HG03039 (cell line): Measurements from ENCODE around the gene LLGL1.

ENCODE experiments used
- ATAC-seq: cut with Tn5 transposase; IDR thresholded peaks from one replicate; pipeline ENCODE4 v1.9.1; 2021; ENCODE audit warnings: mild to moderate bottlenecking, moderate library complexity; ENCODE audit not compliant: unreplicated experiment

LLGL1 gene

GRCh38 chr17:18228176-18228682, 2.8 kb downstream of the LLGL1 start:
- ATAC-seq, result no peak

- ATAC-seq, result no peak
Measured at GRCh38 chr17:18229254-18229653, 3.8 kb downstream of the LLGL1 start.

- ATAC-seq, result no peak
Measured at GRCh38 chr17:18229771-18230170, 4.3 kb downstream of the LLGL1 start.

GRCh38 chr17:18230288-18231141, 5.1 kb downstream of the LLGL1 start:
- ATAC-seq, result no peak

- ATAC-seq, result no peak
Measured at GRCh38 chr17:18231164-18231563, 5.7 kb downstream of the LLGL1 start.

DNA sequence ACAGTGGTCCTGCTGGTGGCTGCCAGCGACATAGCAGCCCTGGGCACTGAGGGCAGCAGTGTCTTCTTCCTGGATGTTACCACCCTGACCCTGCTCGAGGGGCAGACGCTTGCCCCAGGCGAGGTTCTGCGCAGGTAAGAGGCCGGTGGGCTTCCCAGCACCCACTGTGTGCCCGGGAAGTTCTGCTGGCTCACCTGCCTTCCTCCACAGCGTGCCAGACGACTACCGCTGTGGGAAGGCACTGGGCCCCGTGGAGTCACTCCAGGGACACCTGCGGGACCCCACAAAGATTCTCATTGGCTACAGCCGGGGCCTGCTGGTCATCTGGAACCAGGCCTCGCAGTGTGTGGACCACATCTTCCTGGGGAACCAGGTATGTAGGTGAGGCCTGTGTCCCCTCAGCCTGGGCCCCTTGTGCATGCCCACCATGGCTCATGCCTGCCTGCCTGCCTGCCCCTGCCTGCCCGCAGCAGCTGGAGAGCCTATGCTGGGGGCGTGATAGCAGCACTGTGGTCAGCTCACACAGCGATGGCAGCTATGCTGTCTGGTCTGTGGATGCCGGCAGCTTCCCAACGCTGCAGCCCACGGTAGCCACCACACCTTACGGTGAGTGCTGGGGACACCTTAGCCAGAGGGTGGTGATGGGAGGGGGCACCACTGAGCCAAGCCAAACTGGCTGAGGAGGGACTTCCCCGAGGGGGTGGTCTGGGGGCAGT, 8.5 kb downstream of the LLGL1 start:
- ATAC-seq, result no peak

- no peak for ATAC-seq
Measured at GRCh38 chr17:18234853-18235380, 9.5 kb downstream of the LLGL1 start.

DNA sequence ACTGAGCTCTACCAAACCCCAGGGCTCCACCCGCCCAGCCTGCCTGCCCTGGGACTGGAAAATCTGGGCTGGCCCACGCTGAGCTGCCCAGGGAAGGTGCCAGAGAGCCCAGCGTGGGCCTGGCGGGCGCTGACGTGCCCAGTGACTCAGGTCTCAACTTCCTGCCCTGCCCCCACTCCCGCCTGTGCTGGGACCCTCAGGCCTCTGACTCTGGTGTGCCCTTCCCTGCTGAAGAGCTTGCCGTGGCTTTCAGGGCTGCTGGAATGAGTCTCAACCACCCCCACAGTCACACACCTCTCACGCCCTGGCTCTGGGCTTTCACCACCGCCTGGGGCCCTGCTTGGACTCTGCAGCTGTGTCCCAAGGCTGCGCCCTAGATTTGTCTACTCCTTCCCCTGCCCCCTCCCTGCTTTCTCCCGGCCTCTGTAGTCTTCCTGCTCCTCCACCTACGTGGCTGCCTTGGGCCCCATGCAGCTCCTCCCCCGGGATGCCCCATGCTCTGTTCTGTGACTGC, 10.4 kb downstream of the LLGL1 start:
- ATAC-seq, result no peak

GRCh38 chr17:18236494-18236893, 11.1 kb downstream of the LLGL1 start:
- ATAC-seq, result no peak

- ATAC-seq, result no peak
Measured at GRCh38 chr17:18237461-18237860, 12.0 kb downstream of the LLGL1 start.

DNA sequence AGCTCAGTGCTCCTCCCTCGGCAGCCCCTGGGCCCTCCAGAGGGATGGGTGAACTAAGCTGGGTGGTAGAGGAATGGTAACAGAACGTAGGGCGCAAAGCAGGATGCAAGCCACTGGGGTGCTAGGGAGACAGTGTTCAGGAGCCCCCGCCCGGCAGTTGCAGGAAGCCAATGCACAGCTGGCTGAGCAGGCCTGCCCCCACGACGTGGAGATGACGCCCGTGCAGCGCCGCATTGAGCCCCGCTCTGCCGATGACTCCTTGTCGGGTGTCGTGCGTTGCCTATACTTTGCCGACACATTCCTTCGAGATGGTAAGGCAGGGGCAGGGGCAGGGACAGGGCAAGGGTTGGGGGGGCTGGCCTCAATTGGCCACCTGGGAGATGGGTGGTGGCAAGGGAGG, 12.9 kb downstream of the LLGL1 start:
- no peak for ATAC-seq

DNA sequence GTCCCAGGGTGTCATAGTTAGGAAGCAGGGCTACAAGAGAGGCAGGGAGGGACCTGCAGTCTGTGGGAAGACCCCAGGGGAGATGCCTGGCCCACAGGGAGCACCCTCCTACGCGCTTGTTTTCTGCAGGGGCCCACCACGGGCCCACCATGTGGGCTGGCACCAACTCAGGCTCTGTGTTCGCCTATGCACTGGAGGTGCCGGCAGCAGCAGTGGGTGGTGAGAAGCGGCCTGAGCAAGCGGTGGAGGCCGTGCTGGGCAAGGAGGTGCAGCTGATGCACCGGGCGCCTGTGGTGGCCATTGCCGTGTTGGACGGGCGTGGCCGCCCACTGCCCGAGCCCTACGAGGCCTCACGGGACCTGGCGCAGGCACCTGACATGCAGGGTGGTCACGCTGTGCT, 15.0 kb downstream of the LLGL1 start:
- no peak for ATAC-seq

GRCh38 chr17:18241229-18241871, 15.9 kb downstream of the LLGL1 start:
- ATAC-seq, result no peak

GRCh38 chr17:18245038-18245776, 19.8 kb downstream of the LLGL1 start:
- ATAC-seq, result no peak

DNA sequence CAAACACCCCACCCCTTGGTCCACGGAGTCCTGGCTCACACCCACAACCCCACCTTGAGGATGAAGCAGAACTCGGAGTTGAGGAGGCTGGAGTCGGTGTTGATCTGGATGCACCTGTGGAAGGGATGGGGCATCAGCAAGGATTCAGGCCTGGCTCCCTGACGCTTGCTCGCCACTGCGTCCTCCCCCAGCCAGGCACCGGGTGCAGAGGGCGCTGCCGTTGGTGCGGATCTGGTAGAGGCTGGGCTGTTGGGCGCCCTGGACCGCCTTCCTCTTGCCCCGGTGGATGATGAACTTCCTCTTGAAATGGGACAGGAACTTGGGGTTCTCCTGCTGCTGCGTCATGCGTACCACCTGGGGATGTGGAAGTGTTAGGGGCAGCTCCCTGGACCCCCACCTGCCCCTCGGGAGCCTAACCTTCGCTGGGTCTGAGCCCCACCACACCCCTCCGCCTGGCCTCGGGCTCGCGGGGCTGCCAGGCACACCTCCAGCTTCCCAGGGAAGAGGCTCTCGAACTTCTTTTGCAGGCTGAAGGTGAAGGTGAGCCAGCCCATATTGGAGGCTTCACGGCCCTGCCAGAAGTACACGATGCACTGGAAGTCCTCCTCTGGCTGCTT, 20.8 kb downstream of the LLGL1 start:
- no peak for ATAC-seq

DNA sequence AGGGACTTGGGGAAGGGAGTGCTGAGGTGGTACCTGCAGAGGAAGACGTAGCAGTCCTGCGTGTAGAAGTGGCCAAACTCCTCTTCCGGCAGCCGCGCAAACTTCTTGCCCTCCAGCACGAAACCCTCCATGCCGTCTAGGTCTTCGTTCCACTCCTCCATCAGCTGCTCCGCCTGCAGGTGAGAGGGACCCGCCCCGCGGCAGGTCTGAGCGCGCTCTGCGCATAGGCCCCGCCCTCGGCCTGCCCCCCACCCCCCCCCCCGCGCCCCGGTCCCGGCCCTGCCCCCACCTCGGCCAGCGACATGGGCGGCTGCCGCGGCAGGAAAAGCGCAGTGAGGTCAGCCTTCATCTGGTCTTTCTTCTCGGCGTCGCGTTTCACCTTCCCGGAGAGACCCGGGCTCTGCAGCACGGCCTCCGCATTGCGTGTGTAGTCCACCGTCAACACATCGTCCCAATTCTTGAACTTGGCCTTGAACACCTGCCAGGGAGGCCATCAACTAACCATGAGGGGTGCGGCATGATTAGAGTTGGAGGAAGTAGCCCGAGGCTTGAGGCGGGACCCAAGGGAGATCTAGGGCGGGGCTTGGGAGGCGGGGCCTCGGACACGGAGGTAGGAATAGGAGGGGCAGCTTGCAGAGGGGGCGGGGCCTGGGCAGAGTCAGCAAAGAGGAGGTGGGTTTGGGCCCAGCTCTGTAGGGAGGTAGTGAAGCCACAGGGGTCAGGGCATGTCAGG, 21.6 kb downstream of the LLGL1 start:
- ATAC-seq, result no peak

DNA sequence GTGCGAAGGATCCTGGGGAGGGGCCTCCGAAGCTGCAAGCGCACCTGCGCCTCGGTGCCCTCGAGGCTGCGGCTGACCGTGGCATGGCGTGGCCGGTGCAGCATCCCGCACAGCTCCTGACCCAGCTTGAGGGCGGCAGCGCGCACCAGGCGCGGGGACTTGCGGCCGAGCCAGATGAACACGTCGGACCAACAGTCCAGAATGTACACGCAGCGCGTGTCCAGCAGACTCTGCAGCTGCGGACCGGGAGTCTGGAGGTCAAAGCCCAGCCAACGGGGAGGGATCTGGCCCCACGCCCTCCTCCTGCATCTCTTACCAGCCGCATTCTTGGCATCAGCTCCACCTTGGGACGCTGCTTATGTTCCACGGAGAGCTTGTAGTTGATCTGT, 22.2 kb downstream of the LLGL1 start:
- no peak for ATAC-seq

GRCh38 chr17:18248300-18248731, 22.9 kb downstream of the LLGL1 start:
- ATAC-seq, result no peak

GRCh38 chr17:18248811-18249210, 23.4 kb downstream of the LLGL1 start:
- no peak for ATAC-seq
